ENCODE measurements around the gene TMEM191C.

TMEM191C gene

GRCh38 chr22:21446827-21447690 is 20.1 kb upstream of the TMEM191C start:
- DNase-seq (ENCODE audit: low read depth), result no peak
- no peak overlapping the region for H3K4me3 ChIP-seq (ENCODE audit: low read depth, low read length)
- no peak for TF ChIP-seq MYC (IDR thresholded peaks at IDR 0.05; ENCODE audit: low read depth, low read length)
- no peak for TF ChIP-seq MAX (IDR thresholded peaks at IDR 0.05; ENCODE audit: low read depth, low read length)
- no peak for TF ChIP-seq CTCF (IDR thresholded peaks at IDR 0.05; ENCODE audit: low read depth, low read length)
- TF ChIP-seq POLR2A (IDR thresholded peaks at IDR 0.05; ENCODE audit: extremely low read depth, insufficient read length), result no peak

DNA sequence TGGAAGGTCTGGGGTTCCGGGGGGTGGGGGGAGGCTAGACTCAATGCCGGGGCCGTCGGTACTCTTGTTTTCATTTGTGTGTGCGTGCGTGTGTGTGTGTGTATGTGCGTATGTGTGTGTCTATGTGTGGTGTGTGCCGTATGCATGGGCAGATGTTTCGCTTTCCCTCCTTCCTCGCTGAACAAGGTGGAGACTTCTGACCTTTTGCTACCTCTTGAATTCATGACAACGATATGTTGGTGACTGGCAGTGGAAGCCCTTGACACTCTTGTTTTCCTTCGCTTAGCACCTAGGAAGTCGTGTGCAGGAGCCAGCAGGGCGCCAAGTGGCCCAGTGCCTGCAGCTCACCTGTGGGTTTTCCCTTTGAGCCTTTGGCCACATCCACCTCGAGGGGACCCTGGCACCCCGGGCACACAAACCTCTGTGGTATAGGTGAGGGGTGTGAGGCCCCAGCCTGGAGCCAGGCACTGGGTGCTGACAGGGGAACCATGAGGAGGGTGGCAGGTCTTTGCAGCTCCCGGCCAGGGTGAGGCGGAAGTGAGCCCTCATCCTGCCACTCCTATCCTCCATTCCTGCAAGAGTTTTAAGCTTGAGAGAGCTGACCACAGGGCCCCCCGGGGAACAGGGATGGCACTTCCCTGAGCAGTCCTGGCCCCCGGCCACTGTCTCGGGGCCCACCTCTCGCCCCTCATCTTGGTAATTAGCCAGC is 19.3 kb upstream of the TMEM191C start:
- TF ChIP-seq CTCF (IDR thresholded peaks at IDR 0.05; ENCODE audit: low read depth, low read length), result peak; percentile 41
- TF ChIP-seq MAX (IDR thresholded peaks at IDR 0.05; ENCODE audit: low read depth, low read length), result no peak
- peak; percentile 45 for DNase-seq (ENCODE audit: low read depth)
- H3K4me3 ChIP-seq (ENCODE audit: low read depth, low read length), result no peak overlapping the region

GRCh38 chr22:21448627-21449416 is 18.4 kb upstream of the TMEM191C start:
- no peak overlapping the region for H3K4me3 ChIP-seq (ENCODE audit: low read depth, low read length)
- TF ChIP-seq MYC (IDR thresholded peaks at IDR 0.05; ENCODE audit: low read depth, low read length), result no peak
- no peak for TF ChIP-seq CTCF (IDR thresholded peaks at IDR 0.05; ENCODE audit: low read depth, low read length)
- TF ChIP-seq MAX (IDR thresholded peaks at IDR 0.05; ENCODE audit: low read depth, low read length), result no peak
- TF ChIP-seq POLR2A (IDR thresholded peaks at IDR 0.05; ENCODE audit: extremely low read depth, insufficient read length), result no peak
- no peak for DNase-seq (ENCODE audit: low read depth)

- TF ChIP-seq MYC (IDR thresholded peaks at IDR 0.05; ENCODE audit: low read depth, low read length), result no peak
- no peak for TF ChIP-seq MAX (IDR thresholded peaks at IDR 0.05; ENCODE audit: low read depth, low read length)
- TF ChIP-seq POLR2A (IDR thresholded peaks at IDR 0.05; ENCODE audit: extremely low read depth, insufficient read length), result no peak
- H3K4me3 ChIP-seq (ENCODE audit: low read depth, low read length), result no peak overlapping the region
- no peak for DNase-seq (ENCODE audit: low read depth)
These were observed 17.5 kb upstream of the TMEM191C start for GRCh38 chr22:21449531-21450319.

DNA sequence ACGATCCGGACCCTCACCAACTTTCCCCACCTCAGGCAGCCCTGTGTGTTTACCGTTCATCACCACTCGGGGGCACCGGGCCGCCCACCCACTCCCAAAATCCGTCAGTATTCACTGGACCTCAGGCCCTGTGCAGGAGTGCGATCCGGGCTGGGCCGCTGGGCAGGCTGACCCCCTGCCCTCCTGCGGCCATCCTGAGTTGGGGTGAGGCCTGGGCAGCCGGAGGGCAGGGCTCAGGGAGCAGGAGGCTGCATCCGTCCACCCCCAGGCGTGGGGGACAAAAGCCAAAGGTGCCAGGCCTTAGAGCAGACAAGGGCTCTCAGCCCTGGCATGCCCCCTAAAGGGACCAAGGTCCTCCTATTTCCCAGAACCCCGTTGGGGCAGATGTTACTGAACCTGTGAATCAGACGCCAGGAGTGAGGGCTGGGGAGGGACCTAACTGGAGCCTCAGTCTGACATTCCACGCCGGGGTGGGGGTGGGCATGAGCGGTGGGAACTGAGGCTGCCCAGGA is 16.8 kb upstream of the TMEM191C start:
- TF ChIP-seq MAX (IDR thresholded peaks at IDR 0.05; ENCODE audit: low read depth, low read length), result no peak
- TF ChIP-seq MYC (IDR thresholded peaks at IDR 0.05; ENCODE audit: low read depth, low read length), result no peak
- TF ChIP-seq POLR2A (IDR thresholded peaks at IDR 0.05; ENCODE audit: extremely low read depth, insufficient read length), result no peak
- no peak for TF ChIP-seq CTCF (IDR thresholded peaks at IDR 0.05; ENCODE audit: low read depth, low read length)
- H3K4me3 ChIP-seq (ENCODE audit: low read depth, low read length), result no peak overlapping the region
- no peak for DNase-seq (ENCODE audit: low read depth)

Data from NB4 (cell line).